GM04504 (cell line): Measurements from ENCODE around the gene POLR2F.

Source experiments
- DNase-seq: peaks from one replicate; pipeline ENCODE4 v3.0.0-alpha.2; 2012; ENCODE audit warnings: low read depth

Gene POLR2F

DNA sequence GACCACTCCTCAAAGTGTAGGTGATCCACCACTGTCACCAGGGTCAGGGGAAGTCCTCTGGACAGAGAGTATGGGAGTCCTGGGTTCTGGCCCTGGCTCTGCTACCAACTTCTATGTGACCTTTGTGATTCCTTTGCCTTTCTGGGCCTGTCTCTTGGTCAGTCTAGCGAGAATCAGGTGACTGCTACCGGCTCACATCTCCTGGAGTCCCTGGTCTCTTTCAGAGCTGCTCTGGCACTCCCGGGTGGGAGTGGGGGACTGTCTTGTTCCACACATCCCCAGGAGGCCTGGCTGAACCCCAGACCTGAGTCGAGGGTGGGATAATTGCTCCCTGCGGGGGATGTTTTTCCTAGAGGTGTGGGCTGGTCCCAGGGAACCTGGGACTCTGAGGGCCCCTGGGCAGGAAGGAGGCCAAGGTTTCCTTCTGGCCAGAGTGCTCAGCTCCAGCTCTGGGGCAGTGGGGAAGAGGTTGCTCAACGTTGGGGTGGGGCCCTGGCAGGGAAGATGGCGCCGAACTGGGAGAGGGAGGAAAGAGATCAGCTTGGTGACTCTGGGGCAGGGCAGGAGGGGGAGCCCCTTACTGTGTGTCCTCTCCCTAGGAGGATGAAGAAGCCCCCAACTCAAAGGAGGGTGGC lies 28.8 kb downstream of the POLR2F start:
- no peak for DNase-seq

- DNase-seq, result no peak
Observed at GRCh38 chr22:37982938-37983859, 29.7 kb downstream of the POLR2F start.

GRCh38 chr22:37983860-37984791 lies 30.6 kb downstream of the POLR2F start, which contains the start of gene SOX10:
Gene SOX10 (minus strand): TSS chr22:37984555. CDS start chr22:37983784, 771 bp downstream.
- no peak for DNase-seq

DNA sequence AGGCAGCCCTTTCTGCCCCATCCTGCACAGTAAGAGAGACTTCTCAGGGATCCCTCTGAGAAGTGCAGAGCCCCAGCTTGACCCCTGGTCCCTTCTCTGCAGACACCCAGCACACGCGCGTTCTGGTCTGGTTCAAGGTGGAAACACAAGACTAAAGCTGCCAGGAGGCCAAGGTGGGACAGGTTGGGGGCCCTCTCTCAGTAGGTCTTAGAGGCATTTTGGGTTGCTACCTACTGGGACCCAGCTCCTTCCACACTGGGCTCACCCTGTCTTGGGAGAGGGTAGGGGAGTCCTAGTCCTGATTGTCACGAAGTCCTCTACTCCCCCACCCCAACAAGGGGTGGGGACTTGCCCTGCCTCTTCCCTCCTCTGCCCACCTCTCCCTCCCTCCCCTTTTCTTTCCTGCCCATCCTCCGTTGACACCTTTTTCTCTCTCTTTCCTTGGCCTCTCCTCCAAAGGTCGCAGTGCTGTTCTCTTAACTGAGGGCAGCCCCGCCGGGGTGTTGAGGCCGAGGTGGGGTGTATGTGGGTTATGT lies 31.6 kb downstream of the POLR2F start:
- DNase-seq, result no peak

GRCh38 chr22:37985751-37986281 lies 32.3 kb downstream of the POLR2F start:
- DNase-seq, result no peak

GRCh38 chr22:37986371-37986770 lies 32.9 kb downstream of the POLR2F start:
- DNase-seq, result no peak

- DNase-seq, result no peak
Observed at GRCh38 chr22:37989146-37990045, 35.9 kb downstream of the POLR2F start.

DNA sequence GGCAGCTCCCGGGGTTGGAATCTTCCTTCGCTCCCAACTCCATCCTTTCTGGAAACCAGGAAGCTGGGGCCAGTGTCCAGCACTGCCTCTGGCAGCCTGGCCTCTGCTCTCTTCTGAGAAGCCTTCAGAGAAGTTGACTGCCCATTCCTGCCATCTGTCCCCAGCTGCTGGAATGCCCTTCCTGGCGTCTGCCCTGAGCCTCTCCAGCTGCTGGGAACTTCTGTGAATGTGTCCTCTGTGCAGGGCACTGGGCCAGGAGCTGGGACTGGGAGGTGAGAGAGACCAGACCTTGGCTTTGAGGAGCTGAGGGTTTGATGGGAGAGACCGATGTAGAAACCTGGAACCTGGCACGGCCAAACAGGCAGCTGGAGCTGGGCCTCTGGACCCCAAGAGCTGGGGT lies 36.8 kb downstream of the POLR2F start:
- DNase-seq, result no peak

- DNase-seq, result no peak
Observed at GRCh38 chr22:37990862-37991261, 37.4 kb downstream of the POLR2F start.

DNA sequence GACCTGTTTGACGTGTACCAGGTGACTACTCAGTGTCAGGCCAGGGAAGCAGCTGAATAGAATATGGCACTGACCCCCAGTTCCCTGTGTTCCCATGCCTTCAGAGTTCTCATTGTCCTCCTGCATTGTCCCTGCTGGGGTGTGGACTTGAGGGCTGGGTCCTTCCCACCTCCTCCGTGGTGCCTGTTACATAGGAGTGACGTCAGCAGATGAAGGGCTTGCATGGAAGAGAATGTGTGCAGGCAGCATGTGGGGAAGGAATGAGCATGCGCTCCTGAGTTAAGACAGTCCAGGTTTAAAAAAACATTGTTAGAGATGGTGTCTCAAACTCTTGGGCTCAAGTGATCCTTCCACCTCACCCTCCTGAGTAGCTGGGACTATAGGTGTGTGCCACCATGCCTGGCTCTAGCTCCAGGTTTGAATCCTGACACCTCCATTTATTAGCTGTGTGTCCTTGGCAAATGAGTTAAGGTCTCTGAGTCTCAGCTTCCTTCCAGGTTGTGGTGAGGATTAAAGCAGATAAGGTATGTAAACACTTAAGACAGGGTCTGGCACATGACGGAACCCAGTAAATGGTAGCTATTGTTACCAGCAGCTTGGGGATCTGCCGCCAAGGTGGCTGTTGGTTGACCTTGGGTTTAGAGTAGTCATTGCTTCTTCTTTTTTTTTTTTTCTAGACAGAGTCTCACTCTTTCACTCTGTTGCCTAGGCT lies 38.4 kb downstream of the POLR2F start:
- DNase-seq, result no peak

DNA sequence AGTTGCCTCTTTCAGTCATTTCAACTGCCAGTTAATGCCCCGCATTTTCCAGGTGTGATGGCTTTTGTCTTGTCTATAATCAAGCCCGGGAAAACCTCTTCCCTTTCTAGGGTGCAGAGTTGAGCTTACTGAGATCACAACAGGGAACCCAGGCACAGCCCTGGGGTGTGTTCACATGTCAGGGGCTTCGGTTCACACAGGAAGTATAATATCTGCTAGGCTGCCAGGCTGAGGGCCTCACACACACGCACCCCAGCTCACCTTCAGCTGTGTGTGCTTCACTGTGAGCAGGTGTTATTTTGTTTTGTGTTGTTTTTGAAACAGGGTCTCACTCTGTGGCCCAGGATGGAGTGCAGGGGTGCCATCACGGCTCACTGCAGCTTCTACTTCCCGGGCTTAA lies 40.5 kb downstream of the POLR2F start:
- DNase-seq, result no peak

- DNase-seq, result no peak
Observed at GRCh38 chr22:37994982-37995381, 41.5 kb downstream of the POLR2F start.

DNA sequence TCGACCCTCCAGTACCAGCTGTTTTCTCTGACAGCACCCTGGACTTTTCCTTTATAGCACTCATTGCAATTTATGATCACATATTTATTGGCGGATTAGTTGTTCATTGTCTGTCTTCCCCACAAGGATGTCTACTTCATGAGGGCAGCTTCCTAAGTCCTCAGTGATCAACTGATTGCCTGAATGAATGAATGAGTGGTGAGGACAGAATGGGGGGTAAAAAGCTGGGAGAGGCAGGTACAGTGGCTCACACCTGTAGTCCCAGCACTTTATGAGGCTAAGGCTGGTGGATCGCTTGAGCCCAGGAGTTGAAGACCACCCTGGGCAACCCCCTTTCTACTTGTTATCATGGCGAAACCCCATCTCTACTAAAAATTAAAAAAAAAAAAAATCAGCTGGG lies 42.0 kb downstream of the POLR2F start:
- no peak for DNase-seq

DNA sequence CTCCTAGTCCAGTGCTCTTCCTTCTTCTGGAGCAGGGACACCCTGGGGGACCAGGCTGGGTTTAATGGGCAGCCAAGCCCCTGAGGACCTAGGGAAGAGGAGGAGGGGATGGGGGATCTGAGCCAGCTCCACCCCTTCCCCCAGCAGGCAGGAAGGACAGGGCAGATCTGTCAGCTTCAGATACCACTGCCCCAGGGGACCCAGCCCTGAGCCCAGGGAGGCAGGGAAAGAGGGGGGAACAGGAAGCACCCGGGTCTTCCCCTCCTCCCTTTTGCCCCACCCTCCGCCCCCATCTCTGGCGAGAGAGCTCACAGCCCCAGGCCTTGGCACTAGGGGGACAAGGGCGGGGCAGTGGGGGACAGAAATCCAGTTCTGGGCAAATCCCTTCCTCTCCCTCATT lies 42.6 kb downstream of the POLR2F start:
- DNase-seq, result no peak

DNA sequence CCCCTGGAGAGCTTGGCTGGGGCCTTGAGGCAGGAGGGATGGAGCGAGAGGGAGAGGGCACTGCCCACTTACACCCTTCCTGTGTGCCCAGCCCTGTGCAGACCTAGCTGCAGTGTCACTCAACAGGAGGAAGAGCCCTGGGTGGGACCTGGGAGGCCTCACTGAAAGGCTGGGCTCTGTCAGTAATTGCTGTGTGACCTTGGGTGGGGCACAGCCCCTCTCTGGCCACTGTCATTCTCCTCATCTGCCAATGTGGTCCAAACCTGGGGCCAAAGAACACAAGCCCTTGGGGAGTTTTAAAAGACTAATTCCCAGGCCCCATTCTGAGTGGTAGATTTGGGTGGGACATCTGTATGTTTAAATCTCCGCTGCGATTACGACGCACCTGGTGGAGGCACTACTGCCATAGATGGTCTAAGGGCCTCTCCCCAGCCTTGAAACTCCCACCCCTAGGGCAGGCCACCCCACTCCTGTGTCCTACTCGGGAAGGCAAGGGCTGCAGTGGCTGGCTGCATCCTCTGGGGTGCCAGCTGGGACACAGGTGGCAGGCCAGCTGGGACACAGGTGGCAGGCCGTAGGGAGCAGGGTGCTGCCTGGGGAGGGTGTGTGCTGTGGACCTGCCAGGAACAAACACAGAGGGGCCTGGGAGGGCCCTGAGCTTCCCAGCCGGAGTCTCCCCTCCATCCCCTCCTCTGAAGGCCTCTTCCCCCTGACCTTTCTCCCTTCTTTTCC lies 43.2 kb downstream of the POLR2F start:
- no peak for DNase-seq

- no peak for DNase-seq
Observed at GRCh38 chr22:37998543-37998942, 45.0 kb downstream of the POLR2F start.

GRCh38 chr22:37999236-37999635 lies 45.7 kb downstream of the POLR2F start:
- no peak for DNase-seq

- no peak for DNase-seq
Observed at GRCh38 chr22:37999640-38000272, 46.3 kb downstream of the POLR2F start.

DNA sequence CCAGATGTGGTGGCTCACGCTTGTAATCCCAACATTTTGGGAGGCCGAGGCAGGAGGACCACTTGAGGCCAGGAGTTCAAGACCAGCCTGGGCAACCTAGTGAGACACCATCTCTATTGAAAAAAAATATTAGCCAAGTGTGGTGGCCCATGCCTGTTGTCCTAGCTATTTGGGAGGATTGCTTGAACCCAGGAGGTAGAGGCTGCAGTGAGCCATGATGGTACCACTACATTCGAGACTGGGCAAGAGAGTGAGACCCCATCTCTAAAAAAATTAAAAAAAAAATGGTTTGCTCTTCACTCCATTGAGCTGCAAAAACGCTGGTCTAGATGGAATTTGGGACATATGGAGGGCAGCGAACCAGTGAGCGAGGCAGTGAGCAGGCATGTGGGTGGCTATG lies 52.4 kb downstream of the POLR2F start:
- DNase-seq, result no peak
